GM18907 (cell line): ENCODE data around the gene YBX2.
A peak's percentile ranks its signal among the peaks of the same experiment; 100 is the strongest.

ENCODE experiments used
- ATAC-seq: cut with Tn5 transposase; IDR thresholded peaks from one replicate; pipeline ENCODE4 v1.9.1; 2021; ENCODE audit warnings: mild to moderate bottlenecking, moderate library complexity; ENCODE audit not compliant: unreplicated experiment

The YBX2 gene

DNA sequence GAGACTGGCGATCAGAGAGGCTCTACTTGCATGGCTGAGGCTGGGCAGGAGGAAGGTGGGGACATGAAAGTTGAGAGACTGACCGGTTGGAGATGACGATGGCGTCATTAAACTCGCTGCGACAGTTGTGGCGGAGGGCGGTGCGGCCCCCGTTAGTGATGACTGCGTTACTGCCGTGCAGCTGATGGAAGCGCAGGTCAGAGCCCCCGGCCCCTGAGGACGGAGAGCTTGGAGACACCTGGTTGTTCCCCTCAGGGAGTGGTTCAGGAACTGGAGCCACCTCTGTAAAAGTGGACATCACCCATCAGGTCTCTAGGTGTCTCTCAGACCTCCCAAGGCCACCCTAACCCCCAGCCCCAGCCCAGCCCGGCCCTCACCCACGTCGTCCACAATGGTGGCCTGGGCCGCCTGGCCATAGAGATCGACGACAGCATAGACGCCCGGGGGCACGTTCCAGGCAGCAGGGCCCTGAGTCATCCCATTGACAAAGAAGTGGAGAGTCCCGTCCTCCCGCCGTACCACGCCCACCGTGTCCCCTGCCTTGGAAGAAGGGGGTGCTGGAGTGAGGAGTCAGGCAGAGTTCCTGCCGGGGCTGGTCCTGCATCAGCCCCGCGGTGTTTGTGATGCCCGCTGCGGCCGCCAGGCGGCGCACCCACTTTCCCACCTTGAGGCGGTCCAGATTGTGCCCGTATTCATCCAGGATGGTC, 29.4 kb upstream of the YBX2 start:
- ATAC-seq = no peak

GRCh38 chr17:7322520-7323194, 28.2 kb upstream of the YBX2 start:
- ATAC-seq = no peak

DNA sequence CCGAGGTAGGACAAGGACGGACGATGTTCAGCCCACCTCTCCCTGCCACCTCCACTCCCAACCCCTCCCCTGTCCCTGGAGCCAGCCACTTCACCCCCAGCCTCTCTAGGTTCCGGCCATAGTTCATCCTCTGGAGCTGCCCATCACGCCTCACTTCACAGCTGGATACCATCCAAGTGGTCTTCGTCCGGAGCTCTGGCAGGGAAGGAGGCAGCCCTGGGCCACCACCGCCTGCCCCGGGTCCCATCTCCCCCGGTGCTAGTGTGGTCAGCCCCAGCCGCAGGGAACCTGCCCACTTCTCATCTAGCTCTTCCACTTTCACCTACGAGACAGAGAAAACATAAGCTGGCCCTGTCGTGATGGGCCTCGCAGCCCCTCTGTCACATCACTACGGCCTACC, 27.0 kb upstream of the YBX2 start:
- ATAC-seq = no peak

DNA sequence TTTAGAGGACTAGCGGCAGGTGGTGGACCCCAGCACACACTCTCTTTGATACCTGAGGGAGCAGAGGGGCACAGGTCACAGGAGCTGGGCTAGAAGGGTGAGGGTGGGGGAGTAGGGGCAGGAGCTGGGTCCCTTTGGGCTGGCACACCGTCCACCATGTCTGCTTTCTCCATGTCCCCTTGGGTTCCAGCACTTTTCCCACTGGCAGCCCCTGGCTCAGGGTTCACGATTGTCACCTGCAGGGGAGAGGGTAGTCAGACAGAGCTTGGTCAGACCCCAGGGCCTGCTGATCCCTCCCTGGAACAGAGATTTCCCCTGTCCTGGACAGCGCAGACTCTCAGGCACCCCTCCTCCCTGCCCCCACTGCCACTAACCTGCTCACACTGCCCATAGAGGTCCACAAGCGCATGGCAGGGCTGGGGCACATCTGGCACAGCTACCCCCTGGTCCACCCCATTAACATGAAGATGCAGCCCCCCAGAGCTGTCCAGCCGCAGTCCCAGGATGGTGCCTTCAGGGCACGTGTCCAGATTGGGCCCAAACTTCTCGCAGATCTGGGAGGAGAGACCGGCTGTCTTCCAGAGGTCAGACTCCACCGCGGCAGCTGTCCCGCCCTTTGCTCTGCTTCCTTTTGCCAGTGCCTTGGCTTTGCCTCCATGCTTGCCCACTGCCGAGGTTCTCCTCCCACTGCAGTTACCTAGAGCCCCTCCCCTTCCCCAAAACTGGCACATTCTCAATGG, 23.9 kb upstream of the YBX2 start:
- no peak for ATAC-seq

DNA sequence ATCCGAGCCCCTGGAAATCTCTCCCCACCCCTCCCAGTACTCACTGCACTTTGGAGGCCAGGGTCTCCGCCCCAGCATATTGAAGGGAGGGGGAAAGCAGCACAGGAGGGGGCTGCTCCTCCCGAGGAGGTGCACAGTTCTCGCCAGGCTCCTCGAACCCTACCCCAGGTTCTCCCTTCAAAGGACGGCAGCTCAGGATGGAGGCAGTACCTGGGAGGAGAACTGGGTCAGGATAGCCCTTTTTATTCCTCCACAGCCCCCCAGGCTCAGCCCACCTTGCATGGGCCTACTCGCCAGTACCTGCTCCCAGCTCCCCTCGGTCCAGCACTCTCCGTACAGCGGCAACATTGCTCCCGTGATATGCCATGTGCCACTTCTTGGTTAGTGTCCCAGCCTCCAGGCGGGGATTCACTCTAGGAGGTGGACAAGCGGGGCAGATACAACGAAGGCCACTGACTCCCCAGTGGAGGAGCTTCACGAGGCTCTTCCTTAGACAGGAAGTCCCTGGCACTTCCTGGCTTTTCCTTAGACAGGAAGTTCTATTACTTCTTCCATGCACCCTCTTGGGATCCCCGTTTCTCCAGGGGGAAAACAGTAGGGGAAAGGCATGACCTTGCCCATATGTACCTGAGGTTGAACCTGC, 22.8 kb upstream of the YBX2 start:
- no peak for ATAC-seq

DNA sequence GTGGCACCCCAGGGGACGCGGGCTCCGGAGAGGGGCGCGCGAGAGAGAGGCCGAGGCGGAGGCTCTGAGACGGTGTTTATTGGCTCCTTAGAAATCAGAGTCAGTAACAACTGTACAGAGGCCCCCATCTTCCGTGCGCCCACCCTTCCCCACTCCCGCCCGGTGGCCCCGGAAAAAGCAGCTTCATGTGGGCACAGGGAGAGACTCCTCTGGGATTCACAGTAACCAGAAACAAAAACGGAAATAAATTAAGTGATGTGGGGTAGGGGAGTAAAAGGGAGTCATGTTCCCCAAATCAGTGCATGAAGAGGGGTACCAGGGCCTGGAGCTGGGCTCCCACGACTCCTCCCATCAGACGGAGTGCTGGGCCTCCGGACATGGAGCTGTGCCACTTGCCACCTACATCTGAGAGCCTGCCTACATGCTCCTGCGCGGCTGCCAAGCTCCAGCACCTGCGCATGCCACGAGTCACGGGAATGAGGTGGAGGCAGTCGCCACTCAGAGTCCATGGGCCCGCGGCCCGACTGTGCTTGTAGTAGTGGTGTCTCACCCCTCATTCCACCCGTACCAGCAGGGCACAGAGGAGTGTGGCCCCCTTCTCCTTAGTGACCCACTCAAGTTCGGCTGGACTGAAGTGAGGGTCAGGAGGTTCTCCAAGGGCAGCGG, 21.3 kb upstream of the YBX2 start:
- no peak for ATAC-seq

DNA sequence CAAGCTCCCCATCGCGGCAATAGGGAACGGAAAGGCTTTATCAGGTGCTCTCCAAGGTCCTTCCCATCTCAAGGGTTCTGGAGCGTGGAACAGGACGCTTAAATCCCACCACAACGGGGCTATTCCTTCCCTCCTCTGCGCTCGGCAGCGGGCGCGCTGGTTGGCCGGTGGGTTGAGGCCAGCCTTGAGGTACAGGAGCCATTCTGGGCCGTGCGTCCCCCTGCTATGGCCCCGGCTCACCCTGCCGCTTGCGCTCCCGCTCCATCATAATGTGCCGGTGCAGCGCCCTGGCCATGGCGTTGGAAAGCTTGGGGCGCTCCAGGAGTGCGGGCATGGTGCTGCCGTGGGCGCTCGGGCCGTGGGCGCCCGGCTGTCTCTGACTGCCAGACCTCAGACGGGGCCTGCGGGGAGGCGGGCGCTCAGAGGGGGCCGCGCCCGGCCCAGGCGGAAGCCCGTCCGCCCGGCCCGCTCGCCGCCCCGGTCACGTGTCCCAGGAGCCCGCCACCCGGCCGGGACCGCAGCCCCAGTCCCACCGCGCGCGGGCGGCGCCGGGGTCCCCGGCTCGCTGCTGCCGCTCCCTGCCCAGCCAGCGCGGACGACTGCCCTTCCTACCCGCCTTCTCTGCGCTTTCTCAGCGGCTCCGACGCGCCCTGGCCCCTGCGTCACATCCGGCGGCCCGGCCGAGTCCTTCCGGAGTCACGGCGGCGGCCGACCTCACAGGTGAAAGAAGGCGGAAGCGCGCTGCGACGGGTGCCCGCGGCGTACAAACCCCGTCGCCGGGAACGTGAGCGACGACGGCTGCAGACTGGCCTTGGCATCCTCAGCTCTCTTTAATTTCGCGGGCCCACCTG, 20.5 kb upstream of the YBX2 start, which contains the start of gene GPS2:
TSS of gene GPS2 (minus strand) at position 642 of the 851 bp plus-strand sequence. CDS start at position 334, 308 bp downstream.
- ATAC-seq = peak; percentile 61

DNA sequence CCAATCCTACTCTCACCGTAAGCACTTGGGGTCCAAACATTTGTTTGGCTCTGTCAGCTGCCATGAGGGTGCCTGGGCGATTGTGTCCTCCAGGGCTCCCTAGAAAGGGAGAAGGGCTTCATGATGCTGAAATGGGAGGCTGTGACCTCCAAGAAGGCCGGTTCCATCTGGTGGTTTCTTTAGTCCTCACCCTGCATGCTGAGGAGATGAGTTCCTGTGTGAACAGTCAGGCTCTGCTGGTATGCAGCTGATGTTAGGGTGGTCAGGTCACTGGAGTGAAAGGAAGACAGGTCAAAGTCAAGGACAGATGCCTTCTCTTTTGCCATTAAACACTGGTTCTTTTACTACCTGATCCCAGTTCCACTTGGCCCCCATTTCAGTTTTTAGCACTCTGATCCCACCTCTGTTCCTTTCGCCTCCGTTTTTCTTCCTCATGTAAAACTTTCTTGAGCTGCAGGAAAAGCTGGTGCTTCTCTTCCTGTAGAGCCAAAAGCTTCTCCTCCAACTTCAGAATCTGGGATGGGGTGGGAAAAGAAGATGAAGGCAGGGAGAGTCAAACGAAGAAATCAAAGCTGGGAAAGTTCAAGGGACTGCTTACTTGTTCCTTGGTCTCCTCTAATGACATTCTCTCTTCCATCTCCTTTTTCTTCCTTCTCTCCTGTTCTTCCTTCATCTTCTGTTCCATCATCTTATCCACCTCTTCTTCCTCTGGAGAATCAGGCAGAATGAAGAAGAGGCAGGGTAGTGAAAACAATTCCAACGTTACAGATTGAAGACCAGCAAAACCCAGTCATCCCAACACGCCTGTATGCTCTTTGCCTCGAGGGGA, 19.7 kb upstream of the YBX2 start:
- no peak for ATAC-seq

DNA sequence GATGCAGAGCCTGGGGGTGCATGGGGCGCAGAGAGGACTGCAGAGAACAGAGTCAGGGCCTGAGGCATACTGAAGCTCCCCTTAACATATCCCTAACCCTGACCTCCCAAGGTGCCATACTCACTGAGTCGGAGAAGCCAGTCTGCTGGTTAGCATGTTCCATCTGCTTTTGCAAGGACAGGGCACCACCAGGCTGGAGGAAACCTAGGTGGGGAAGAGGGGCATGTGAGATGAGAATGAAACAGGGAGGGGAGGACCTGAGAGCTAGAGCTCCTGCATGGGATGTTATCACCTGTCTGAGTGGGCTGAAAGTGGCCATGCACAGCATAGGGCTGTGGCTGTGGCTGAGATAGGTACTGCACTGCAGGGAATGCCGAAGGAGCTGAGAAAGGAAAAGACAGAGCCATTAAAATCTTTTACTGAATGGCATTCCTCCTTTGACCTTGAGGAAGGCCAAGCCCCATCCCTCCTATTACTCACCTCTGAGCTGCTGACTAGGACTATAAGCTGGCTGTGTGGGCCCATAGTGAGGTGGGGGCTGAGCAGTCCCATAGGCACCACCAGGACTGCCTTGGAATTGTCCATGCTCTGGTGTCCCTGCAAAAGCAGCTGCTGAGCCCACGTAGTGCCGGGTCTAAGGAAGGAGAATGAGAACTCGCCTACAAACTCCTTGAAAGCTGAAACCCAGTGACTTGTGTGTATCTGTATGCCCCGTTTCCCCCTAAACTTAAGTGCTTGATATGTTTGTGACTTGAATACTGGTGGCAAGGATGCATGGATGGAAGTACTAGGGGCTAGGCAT, 18.9 kb upstream of the YBX2 start:
- no peak for ATAC-seq

- ATAC-seq = no peak
These were observed 18.1 kb upstream of the YBX2 start for GRCh38 chr17:7312432-7313087.

DNA sequence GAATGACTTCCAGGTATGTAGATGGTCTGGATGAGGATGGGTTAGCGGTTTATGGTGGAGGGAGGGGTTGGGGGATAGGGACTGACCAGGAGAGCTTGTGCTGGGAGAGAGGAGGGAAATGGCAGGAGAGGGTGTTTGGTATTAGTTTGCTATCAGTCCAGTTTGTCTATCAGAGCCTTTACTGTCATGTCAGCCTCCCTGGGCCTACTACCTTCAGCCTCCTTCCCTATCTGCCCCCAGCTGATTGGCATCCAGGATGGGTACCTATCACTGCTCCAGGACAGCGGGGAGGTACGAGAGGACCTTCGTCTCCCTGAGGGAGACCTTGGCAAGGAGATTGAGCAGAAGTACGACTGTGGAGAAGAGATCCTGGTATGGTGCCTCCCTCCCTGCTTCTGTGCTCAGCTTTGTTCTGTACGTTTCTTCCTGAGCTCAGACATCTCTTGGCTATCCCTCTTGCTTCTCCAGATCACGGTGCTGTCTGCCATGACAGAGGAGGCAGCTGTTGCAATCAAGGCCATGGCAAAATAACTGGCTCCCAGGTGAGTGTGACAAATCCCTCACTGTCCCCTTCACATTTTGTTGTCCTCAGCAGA, 16.8 kb upstream of the YBX2 start:
- no peak for ATAC-seq

- ATAC-seq = no peak
These were observed 15.2 kb upstream of the YBX2 start for GRCh38 chr17:7309628-7310027.

GRCh38 chr17:7308625-7309433, 14.4 kb upstream of the YBX2 start:
- peak; percentile 25 for ATAC-seq

DNA sequence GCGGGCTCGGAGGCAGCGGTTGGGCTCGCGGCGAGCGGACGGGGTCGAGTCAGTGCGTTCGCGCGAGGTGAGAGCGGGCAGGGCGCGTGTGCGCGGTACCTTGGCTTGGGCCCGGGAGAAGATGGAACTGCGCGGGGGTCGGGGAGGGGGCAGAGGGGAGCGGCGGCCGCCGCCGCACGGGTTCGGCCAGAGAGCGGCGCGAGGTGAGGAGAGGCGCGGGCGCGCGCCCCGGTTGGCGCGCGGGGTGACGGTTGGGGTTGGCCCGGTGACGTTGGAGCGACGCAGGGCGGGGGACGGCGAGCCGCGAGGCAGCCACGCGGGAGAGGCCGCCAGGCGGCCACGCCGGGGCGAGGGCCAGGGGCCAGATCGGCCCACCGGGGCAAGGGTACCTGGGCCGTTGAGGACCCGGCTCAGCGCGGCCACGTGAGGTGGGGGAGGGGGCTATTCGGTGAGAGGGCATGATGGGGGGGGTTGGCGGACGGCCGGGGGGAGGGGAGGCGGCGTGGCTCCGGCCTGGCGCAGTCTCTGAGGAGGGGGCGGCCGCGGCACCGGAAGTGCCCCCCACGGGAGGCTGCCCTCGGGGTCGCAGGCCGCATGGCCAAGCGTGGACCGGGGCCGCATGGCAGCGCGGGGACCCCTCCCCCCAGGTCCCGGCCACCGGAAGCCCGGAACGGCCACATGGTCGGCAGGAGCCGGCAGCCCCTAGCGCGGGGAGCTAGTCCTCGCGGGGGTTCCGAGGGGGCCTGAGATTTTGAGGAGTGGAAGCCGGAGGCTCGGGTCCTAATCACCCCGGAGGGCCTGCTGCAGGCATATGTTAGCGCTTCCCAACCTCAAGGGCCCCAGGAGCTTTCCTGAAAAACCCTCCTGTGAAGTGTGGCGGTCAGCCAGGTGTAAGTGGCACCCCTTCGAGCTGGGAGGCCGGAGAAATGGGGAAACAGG, 13.5 kb upstream of the YBX2 start:
- no peak for ATAC-seq

GRCh38 chr17:7306911-7307685, 12.7 kb upstream of the YBX2 start, which contains the start of gene EIF5A:
Gene EIF5A (plus strand): TSS chr17:7307628. CDS start chr17:7309636, 2,008 bp downstream.
- peak; percentile 77 for ATAC-seq
